Liver (tissue), 3 donors: ENCODE data around the gene ZMYND10.

Experiments used
- FOXA1 ChIP-seq: IDR thresholded peaks from 2 replicates; pipeline ENCODE4 v1.6.1; 2016; ENCODE audit warnings: antibody characterized with exemption
- JUND ChIP-seq, 2 donors: IDR thresholded peaks; 2 replicates each; pipeline ENCODE4 v1.6.1; 2016; ENCODE audit warnings: antibody characterized with exemption in 2 of 2
- RAD21 ChIP-seq, 2 donors: IDR thresholded peaks; 2 replicates each; pipeline ENCODE4 v1.6.1; 2016; ENCODE audit warnings: antibody characterized with exemption in 2 of 2, mild to moderate bottlenecking in 2 of 2
- TF ChIP-seq, protein P1 (sequence below): fragments of 150-350 bp; IDR thresholded peaks from 2 replicates; pipeline ENCODE4 v1.5.1; 2017; ENCODE audit warnings: improper control_type of control experiment, low read depth, low read length; ENCODE audit not compliant: missing input control
- TF ChIP-seq, protein P2 (sequence below): IDR thresholded peaks from 2 replicates; pipeline ENCODE4 v1.6.1; 2016; ENCODE audit warnings: antibody characterized with exemption
- donor health status: healthy.
- donor health status: healthy.

DNA sequence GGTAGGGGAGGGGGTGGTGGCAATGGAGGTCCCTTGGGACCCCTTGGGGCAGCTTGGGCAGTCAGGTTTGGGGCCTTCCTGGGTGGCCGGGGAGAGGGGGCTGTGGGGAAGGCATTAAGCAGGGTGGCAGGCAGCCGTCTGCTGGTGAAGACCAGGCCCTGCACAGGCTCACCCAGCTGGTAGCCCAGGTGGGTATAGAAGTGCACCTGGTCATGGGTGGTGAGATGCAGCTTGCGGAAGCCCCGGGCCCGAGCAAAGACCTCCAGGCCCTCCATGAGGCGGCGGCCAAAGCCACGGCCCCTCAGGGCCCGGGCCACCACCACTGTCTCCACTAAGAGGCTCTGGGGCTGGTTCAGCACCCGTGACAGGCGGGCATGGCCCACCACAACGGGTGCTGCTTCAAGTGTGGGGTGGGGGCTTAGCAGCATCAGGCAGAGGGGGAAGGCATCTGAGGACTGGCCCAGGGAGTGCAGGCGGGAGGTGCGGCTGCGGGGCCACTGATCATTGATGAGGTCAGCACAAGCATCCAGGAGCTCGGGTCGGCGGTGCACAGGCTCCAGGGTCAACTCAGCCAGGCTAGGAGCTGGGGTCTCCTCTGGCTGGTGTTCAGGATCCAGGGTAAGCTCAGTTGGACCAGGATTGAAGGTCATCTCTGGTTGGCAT is 48.7 kb downstream of the ZMYND10 start:
- TF ChIP-seq, protein P1, sequence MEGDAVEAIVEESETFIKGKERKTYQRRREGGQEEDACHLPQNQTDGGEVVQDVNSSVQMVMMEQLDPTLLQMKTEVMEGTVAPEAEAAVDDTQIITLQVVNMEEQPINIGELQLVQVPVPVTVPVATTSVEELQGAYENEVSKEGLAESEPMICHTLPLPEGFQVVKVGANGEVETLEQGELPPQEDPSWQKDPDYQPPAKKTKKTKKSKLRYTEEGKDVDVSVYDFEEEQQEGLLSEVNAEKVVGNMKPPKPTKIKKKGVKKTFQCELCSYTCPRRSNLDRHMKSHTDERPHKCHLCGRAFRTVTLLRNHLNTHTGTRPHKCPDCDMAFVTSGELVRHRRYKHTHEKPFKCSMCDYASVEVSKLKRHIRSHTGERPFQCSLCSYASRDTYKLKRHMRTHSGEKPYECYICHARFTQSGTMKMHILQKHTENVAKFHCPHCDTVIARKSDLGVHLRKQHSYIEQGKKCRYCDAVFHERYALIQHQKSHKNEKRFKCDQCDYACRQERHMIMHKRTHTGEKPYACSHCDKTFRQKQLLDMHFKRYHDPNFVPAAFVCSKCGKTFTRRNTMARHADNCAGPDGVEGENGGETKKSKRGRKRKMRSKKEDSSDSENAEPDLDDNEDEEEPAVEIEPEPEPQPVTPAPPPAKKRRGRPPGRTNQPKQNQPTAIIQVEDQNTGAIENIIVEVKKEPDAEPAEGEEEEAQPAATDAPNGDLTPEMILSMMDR = no peak
- TF ChIP-seq RAD21 (IDR thresholded peaks at IDR 0.05) = no peak
- TF ChIP-seq FOXA1 = no peak
- TF ChIP-seq, protein P2, sequence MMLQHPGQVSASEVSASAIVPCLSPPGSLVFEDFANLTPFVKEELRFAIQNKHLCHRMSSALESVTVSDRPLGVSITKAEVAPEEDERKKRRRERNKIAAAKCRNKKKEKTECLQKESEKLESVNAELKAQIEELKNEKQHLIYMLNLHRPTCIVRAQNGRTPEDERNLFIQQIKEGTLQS = no peak
- TF ChIP-seq JUND (IDR thresholded peaks at IDR 0.05) = no peak
